Stimulated activated naive B cell treated with anti-CD40 and anti-IgM and Interleukin-4, amounts not matched to agents 10 μg/mL and 1 μg/mL and 100 μg/mL, for 72 hours (primary cell): ENCODE measurements around the gene JAKMIP1.

Source experiments
- ATAC-seq, 2 donors: fragments of 150-1000 bp; cut with Tn5 transposase; replicated peaks; 2 replicates each; pipeline ENCODE4 v1.10.0; 2021; ENCODE audit warnings: moderate library complexity in 1 of 2
- DNase-seq: peaks from one replicate; pipeline ENCODE4 v3.0.0; 2021
- H3K27ac Mint-ChIP-seq: one replicate; pipeline ENCODE4 v1.8.0; 2022; ENCODE audit warnings: mild to moderate bottlenecking, mixed read lengths
- H3K27me3 Mint-ChIP-seq, 2 donors: one replicate each; pipeline ENCODE4 v1.8.0; 2022; ENCODE audit warnings: mixed read lengths in 2 of 2
- H3K36me3 Mint-ChIP-seq, 2 donors: one replicate each; pipeline ENCODE4 v1.8.0; 2022; ENCODE audit warnings: mixed read lengths in 2 of 2, mild to moderate bottlenecking in 1 of 2
- H3K4me1 Mint-ChIP-seq, 2 donors: one replicate each; pipeline ENCODE4 v1.8.0; 2022; ENCODE audit warnings: mixed read lengths in 2 of 2, mild to moderate bottlenecking in 1 of 2
- H3K4me3 Mint-ChIP-seq, 2 donors: one replicate each; pipeline ENCODE4 v1.8.0; 2022; ENCODE audit warnings: mild to moderate bottlenecking in 2 of 2, mixed read lengths in 2 of 2, moderate library complexity in 1 of 2
- H3K9me3 Mint-ChIP-seq, 2 donors: one replicate each; pipeline ENCODE4 v1.8.0; 2022; ENCODE audit warnings: mixed read lengths in 2 of 2, mild to moderate bottlenecking in 1 of 2

Gene JAKMIP1

GRCh38 chr4:6055436-6055835, 144.9 kb downstream of the JAKMIP1 start:
- DNase-seq = no peak
- Mint-ChIP-seq H3K36me3 (no peaks in the 10 kb centered on the region), H3K4me3 (no peak overlapping the region), H3K27ac (no peak overlapping the region), H3K9me3 (peaks cover 8 to 9% of the 10 kb centered on the region in 2 donors), H3K27me3 (peaks cover 3 to 5% of the 10 kb centered on the region in 2 donors), H3K4me1 (no peaks in the 10 kb centered on the region)
- ATAC-seq = no peak

GRCh38 chr4:6055030-6055429, 145.3 kb downstream of the JAKMIP1 start:
- Mint-ChIP-seq H3K4me3 (no peak overlapping the region), H3K9me3 (peaks cover 4 to 6% of the 10 kb centered on the region in 2 donors), H3K27me3 (peaks cover 3 to 5% of the 10 kb centered on the region in 2 donors), H3K36me3 (no peaks in the 10 kb centered on the region), H3K27ac (no peak overlapping the region), H3K4me1 (no peaks in the 10 kb centered on the region)
- ATAC-seq = no peak
- DNase-seq = no peak

GRCh38 chr4:6054162-6054922, 146.0 kb downstream of the JAKMIP1 start:
- Mint-ChIP-seq H3K27ac (no peak overlapping the region), H3K4me3 (no peak overlapping the region), H3K4me1 (no peaks in the 10 kb centered on the region), H3K9me3 (peaks cover 4 to 6% of the 10 kb centered on the region in 2 donors), H3K36me3 (no peaks in the 10 kb centered on the region), H3K27me3 (peaks cover 3 to 5% of the 10 kb centered on the region in 2 donors)
- ATAC-seq (no peak), DNase-seq (no peak)

GRCh38 chr4:6052679-6053078, 147.7 kb downstream of the JAKMIP1 start:
- Mint-ChIP-seq H3K27me3 (peaks cover 3 to 5% of the 10 kb centered on the region in 2 donors), H3K4me1 (no peaks in the 10 kb centered on the region), H3K9me3 (peaks cover 2 to 4% of the 10 kb centered on the region in 2 donors), H3K36me3 (no peaks in the 10 kb centered on the region), H3K4me3 (no peak overlapping the region), H3K27ac (no peak overlapping the region)
- DNase-seq (no peak), ATAC-seq (no peak)

- H3K27ac Mint-ChIP-seq = no peak overlapping the region
- H3K9me3 Mint-ChIP-seq = no peaks in the 10 kb centered on the region
- no peak for ATAC-seq
- no peak overlapping the region for H3K4me3 Mint-ChIP-seq
- no peaks in the 10 kb centered on the region for H3K4me1 Mint-ChIP-seq
- DNase-seq = no peak
- no peaks in the 10 kb centered on the region for H3K36me3 Mint-ChIP-seq
- H3K27me3 Mint-ChIP-seq = peaks cover 3 to 12% of the 10 kb centered on the region in 2 donors
Measured at GRCh38 chr4:6050551-6050950, 149.8 kb downstream of the JAKMIP1 start.

- DNase-seq = no peak
- Mint-ChIP-seq H3K36me3 (no peaks in the 10 kb centered on the region), H3K4me3 (no peak overlapping the region), H3K4me1 (no peaks in the 10 kb centered on the region), H3K27me3 (peaks cover 6 to 16% of the 10 kb centered on the region in 2 donors), H3K27ac (no peak overlapping the region), H3K9me3 (no peaks in the 10 kb centered on the region)
- ATAC-seq = no peak
Measured at GRCh38 chr4:6049985-6050384, 150.4 kb downstream of the JAKMIP1 start.

GRCh38 chr4:6049278-6049677, 151.1 kb downstream of the JAKMIP1 start:
- Mint-ChIP-seq H3K4me1 (no peaks in the 10 kb centered on the region), H3K27ac (no peak overlapping the region), H3K36me3 (no peaks in the 10 kb centered on the region), H3K4me3 (no peak overlapping the region), H3K9me3 (no peaks in the 10 kb centered on the region), H3K27me3 (peaks cover 11 to 23% of the 10 kb centered on the region in 2 donors)
- DNase-seq (no peak), ATAC-seq (no peak)

- Mint-ChIP-seq H3K27me3 (peaks cover 19 to 30% of the 10 kb centered on the region in 2 donors), H3K4me1 (no peaks in the 10 kb centered on the region), H3K9me3 (no peaks in the 10 kb centered on the region), H3K27ac (no peak overlapping the region), H3K4me3 (no peak overlapping the region), H3K36me3 (no peaks in the 10 kb centered on the region)
- no peak for DNase-seq
- ATAC-seq = no peak
Measured at GRCh38 chr4:6048537-6048936, 151.8 kb downstream of the JAKMIP1 start.

- Mint-ChIP-seq H3K27me3 (peaks cover 20 to 40% of the 10 kb centered on the region in 2 donors), H3K4me1 (no peaks in the 10 kb centered on the region), H3K36me3 (no peaks in the 10 kb centered on the region), H3K27ac (no peak overlapping the region), H3K4me3 (no peak overlapping the region), H3K9me3 (no peaks in the 10 kb centered on the region)
- no peak for DNase-seq
- ATAC-seq = no peak
Measured at GRCh38 chr4:6047130-6047673, 153.1 kb downstream of the JAKMIP1 start.

- Mint-ChIP-seq H3K4me1 (no peaks in the 10 kb centered on the region), H3K36me3 (no peaks in the 10 kb centered on the region), H3K9me3 (no peaks in the 10 kb centered on the region)
Measured at GRCh38 chr4:6046526-6047129, 153.7 kb downstream of the JAKMIP1 start.

GRCh38 chr4:6044805-6045204, 155.5 kb downstream of the JAKMIP1 start:
- DNase-seq (no peak), ATAC-seq (no peak)
- Mint-ChIP-seq H3K4me3 (no peak overlapping the region), H3K4me1 (no peaks in the 10 kb centered on the region), H3K9me3 (no peaks in the 10 kb centered on the region), H3K36me3 (no peaks in the 10 kb centered on the region), H3K27me3 (peaks cover 20 to 45% of the 10 kb centered on the region in 2 donors), H3K27ac (no peak overlapping the region)

More at GRCh38 chr4:6046526-6047129, 153.7 kb downstream of the JAKMIP1 start:
- Mint-ChIP-seq H3K27me3 (peaks cover 20 to 44% of the 10 kb centered on the region in 2 donors), H3K4me3 (no peak overlapping the region), H3K27ac (no peak overlapping the region)
- DNase-seq = no peak
- no peak for ATAC-seq

- Mint-ChIP-seq H3K27ac (no peak overlapping the region), H3K4me1 (no peaks in the 10 kb centered on the region), H3K27me3 (peaks cover 20 to 45% of the 10 kb centered on the region in 2 donors), H3K9me3 (no peaks in the 10 kb centered on the region), H3K4me3 (no peak overlapping the region), H3K36me3 (no peaks in the 10 kb centered on the region)
- no peak for DNase-seq
- no peak for ATAC-seq
Measured at GRCh38 chr4:6044276-6044675, 156.1 kb downstream of the JAKMIP1 start.

- no peaks in the 10 kb centered on the region for H3K36me3 Mint-ChIP-seq
- no peak overlapping the region for H3K27ac Mint-ChIP-seq
- no peaks in the 10 kb centered on the region for H3K9me3 Mint-ChIP-seq
Measured at GRCh38 chr4:6043843-6044242, 156.5 kb downstream of the JAKMIP1 start.

GRCh38 chr4:6043188-6043587, 157.2 kb downstream of the JAKMIP1 start:
- no peak for ATAC-seq
- peaks cover 0 to 1% of the 10 kb centered on the region in 2 donors for H3K9me3 Mint-ChIP-seq
- H3K27ac Mint-ChIP-seq = no peak overlapping the region
- no peaks in the 10 kb centered on the region for H3K36me3 Mint-ChIP-seq
- H3K4me3 Mint-ChIP-seq = no peak overlapping the region
- H3K4me1 Mint-ChIP-seq = no peaks in the 10 kb centered on the region
- peaks cover 20 to 45% of the 10 kb centered on the region in 2 donors for H3K27me3 Mint-ChIP-seq
- DNase-seq = no peak

More at GRCh38 chr4:6043843-6044242, 156.5 kb downstream of the JAKMIP1 start:
- Mint-ChIP-seq H3K27me3 (peaks cover 20 to 45% of the 10 kb centered on the region in 2 donors), H3K4me3 (no peak overlapping the region), H3K4me1 (no peaks in the 10 kb centered on the region)
- DNase-seq = no peak
- ATAC-seq = no peak
